A673 (cell line): ENCODE data around the gene LAMTOR4.

Experiments used
- CTCF ChIP-seq: fragments of 300-800, 200-600 bp; sonication (generic); conservative IDR thresholded peaks from 2 replicates; pipeline ENCODE4 v1.5.1; 2017; ENCODE audit warnings: low read depth, mild to moderate bottlenecking, antibody characterized with exemption, low read length, moderate library complexity, mixed read lengths
- EZH2 ChIP-seq: fragments of 200-600 bp; sonication (generic); IDR thresholded peaks from 2 replicates; pipeline ENCODE4 v1.6.1; 2017; ENCODE audit warnings: borderline replicate concordance, low read depth, mild to moderate bottlenecking, mixed read lengths, antibody characterized with exemption, low read length; ENCODE audit not compliant: poor library complexity, severe bottlenecking

DNA sequence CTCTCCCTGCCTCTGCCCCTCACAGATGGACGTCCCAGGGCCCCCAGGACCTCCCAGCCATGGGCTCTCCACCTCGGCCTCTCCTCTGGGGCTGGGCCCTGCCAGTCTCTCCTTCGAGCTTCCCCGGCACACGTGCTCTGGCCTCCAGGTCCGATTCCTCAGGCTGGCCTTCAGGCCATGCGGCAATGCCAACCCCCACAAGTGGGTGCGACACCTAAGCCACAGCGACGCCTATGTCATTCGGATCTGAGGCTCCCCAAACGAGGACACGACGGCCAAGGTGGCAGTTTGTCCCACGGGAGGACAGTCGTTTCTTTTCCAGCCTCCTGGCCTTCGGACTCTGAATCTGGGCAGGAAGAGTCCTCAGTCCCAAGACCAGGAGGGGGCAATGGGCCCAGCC is 42.1 kb upstream of the LAMTOR4 start:
- no peak for TF ChIP-seq CTCF
- TF ChIP-seq EZH2, result no peak
